Loucy (cell line): ENCODE results near the gene PHRF1.

ENCODE experiments used
- CTCF ChIP-seq: fragments of 200-600 bp; sonication (generic); conservative IDR thresholded peaks from 2 replicates; pipeline ENCODE4 v1.5.1; 2014; ENCODE audit warnings: mild to moderate bottlenecking, antibody characterized with exemption, low read length
- EZH2phosphoT487 ChIP-seq: fragments of 200-600 bp; IDR thresholded peaks from 2 replicates; pipeline ENCODE4 v1.6.1; 2018; ENCODE audit warnings: antibody characterized with exemption, mild to moderate bottlenecking, moderate library complexity, borderline replicate concordance

DNA sequence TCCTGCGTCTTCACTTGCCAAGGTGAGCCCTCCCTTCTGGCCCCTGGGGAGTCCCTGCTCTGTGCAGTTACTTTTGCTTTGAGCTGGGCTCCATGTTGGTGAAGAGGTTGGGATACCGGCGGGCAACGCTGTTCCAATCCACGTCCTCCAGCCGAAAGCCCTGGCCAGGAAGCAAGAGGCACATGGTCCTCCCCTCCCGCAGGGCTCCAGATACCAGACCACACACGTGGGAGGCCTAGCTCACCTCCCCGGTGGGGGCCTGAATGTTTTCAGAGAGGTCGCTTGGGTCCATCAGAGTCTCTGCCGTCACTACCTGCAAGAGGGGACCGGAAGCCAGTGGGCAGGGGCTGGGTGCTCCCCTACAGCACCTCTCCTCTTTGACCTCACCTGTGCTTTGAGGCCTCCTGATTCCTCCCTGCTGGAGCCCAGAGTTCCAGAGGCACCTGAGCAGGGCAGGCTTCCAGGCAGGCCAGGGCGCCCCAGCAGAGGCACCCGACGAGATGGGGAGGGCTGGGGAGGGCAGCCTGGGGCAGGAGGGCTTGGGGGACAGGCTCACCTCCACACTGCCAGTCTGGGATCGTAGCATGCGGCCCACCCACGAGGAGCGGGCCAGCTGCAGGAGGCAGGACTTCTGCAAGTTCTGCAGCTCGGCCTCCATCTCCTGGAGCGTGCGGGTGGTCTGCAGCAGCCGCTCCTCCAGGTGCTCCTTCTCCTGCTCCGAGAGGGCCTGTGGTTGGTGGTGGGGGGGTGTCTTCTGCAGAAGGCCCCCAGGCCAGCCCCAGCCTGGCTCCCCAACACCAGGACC is 18.7 kb upstream of the PHRF1 start:
- TF ChIP-seq CTCF = no peak
- TF ChIP-seq EZH2phosphoT487 = no peak
